LNCAP (cell line): ENCODE data around the gene SCUBE3.

Experiments used
- CTCF ChIP-seq: fragments of 450-650 bp; IDR thresholded peaks from 2 replicates; pipeline ENCODE4 v1.5.1; 2017; ENCODE audit warnings: mild to moderate bottlenecking

SCUBE3 gene

GRCh38 chr6:35220711-35221110 is 7.0 kb downstream of the SCUBE3 start:
- no peak for TF ChIP-seq CTCF

GRCh38 chr6:35223396-35223795 is 9.6 kb downstream of the SCUBE3 start:
- TF ChIP-seq CTCF = no peak

GRCh38 chr6:35224720-35225119 is 11.0 kb downstream of the SCUBE3 start:
- TF ChIP-seq CTCF = no peak

- no peak for TF ChIP-seq CTCF
Observed at GRCh38 chr6:35228481-35228880, 14.7 kb downstream of the SCUBE3 start.

GRCh38 chr6:35229304-35229703 is 15.5 kb downstream of the SCUBE3 start:
- no peak for TF ChIP-seq CTCF

- no peak for TF ChIP-seq CTCF
Observed at GRCh38 chr6:35230498-35230897, 16.7 kb downstream of the SCUBE3 start.

- TF ChIP-seq CTCF = no peak
Observed at GRCh38 chr6:35230950-35231349, 17.2 kb downstream of the SCUBE3 start.

- TF ChIP-seq CTCF = no peak
Observed at GRCh38 chr6:35231563-35231962, 17.8 kb downstream of the SCUBE3 start.
